Thoracic aorta (tissue), 2 donors: ENCODE data around the gene DZIP1L. TPM values are rescaled to one million over a fixed set of nuclear protein-coding genes. Genes with fewer than 3 reads are reported as not detected.
"Not testable (repeated sequence)": the region's sequence is repeated elsewhere in the genome, so short reads cannot be mapped to it uniquely, and the experiment has no call there.

Source experiments
- ATAC-seq: fragments of 150-250 bp; one replicate; pipeline ENCODE4 v1.8.0; 2017; ENCODE audit warnings: low read depth; ENCODE audit not compliant: insufficient number of reproducible peaks, low FRiP score
- DNase-seq: peaks from one replicate; pipeline ENCODE4 v3.0.0-alpha.2; 2020; ENCODE audit warnings: low spot score
- H3K27ac ChIP-seq, 2 donors: fragments of 200-600 bp; sonication (generic); 1 replicate in 1 of 2; 2 replicates in 1 of 2; pipeline ENCODE4 v1.5.1; 2016; ENCODE audit warnings: mild to moderate bottlenecking in 2 of 2, moderate library complexity in 2 of 2
- H3K27me3 ChIP-seq: fragments of 200-600 bp; sonication (generic); replicated peaks from 2 replicates; pipeline ENCODE4 v1.6.0; 2016; ENCODE audit warnings: mild to moderate bottlenecking; ENCODE audit not compliant: insufficient read depth
- H3K36me3 ChIP-seq: fragments of 200-600 bp; sonication (generic); one replicate; pipeline ENCODE4 v1.5.1; 2016
- H3K4me1 ChIP-seq, 2 donors: fragments of 200-600 bp; sonication (generic); 1 replicate in 1 of 2; 2 replicates in 1 of 2; pipeline versions ENCODE4 v1.5.1 to v1.6.0; 2016; ENCODE audit warnings: low read depth in 2 of 2, mild to moderate bottlenecking in 1 of 2; ENCODE audit not compliant: control insufficient read depth in 1 of 2
- H3K4me3 ChIP-seq: fragments of 200-600 bp; sonication (generic); 2 replicates; pipeline ENCODE4 v1.5.1; 2016; ENCODE audit warnings: mild to moderate bottlenecking
- H3K9me3 ChIP-seq: fragments of 200-600 bp; sonication (generic); 2 replicates; pipeline ENCODE4 v1.5.1; 2016
- total RNA-seq, 2 donors: library from RNA; depleted of rRNA; stranded (reverse); fragments of >200 nt; gene quantifications; one replicate each; pipeline versions ENCODE4 v1.1.0 to v1.2.3, GENCODE V29; 2016
- TF ChIP-seq, protein P1 (sequence below): fragments of 200-600 bp; sonication (generic); IDR thresholded peaks from one replicate; pipeline ENCODE4 v1.5.1; 2019; ENCODE audit warnings: antibody characterized with exemption

Gene DZIP1L
- total RNA-seq, 2 donors from 2014 or later = 61.1 to 110 TPM

DNA sequence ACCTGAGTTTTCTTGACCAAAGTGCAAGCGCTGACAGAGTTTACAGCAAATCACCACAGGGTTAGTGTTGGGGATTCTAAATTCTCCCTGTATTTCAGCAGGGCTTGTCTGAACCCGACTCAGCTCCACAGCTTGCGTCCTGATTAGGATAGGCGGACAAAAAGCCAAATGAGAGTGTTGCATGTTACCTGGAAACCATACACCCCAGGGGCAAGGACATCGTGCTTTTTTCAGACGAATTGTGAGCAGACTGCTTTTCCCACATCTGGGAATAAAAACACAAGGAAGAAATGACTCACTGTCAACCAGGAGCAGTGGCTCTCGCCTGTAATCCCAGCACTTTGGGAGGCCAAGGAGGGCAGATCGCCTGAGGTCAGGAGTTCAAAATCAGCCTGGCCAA is 3.0 kb downstream of the DZIP1L start:
- TF ChIP-seq, protein P1, sequence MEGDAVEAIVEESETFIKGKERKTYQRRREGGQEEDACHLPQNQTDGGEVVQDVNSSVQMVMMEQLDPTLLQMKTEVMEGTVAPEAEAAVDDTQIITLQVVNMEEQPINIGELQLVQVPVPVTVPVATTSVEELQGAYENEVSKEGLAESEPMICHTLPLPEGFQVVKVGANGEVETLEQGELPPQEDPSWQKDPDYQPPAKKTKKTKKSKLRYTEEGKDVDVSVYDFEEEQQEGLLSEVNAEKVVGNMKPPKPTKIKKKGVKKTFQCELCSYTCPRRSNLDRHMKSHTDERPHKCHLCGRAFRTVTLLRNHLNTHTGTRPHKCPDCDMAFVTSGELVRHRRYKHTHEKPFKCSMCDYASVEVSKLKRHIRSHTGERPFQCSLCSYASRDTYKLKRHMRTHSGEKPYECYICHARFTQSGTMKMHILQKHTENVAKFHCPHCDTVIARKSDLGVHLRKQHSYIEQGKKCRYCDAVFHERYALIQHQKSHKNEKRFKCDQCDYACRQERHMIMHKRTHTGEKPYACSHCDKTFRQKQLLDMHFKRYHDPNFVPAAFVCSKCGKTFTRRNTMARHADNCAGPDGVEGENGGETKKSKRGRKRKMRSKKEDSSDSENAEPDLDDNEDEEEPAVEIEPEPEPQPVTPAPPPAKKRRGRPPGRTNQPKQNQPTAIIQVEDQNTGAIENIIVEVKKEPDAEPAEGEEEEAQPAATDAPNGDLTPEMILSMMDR = no peak
- H3K4me3 ChIP-seq = no peak overlapping the region
- ATAC-seq (no peak), DNase-seq (no peak)
- H3K27me3 ChIP-seq = no peaks in the 10 kb centered on the region
- no peak overlapping the region for H3K27ac ChIP-seq
- H3K4me1 ChIP-seq = peaks cover 6 to 33% of the 10 kb centered on the region in 2 donors
- no peaks in the 10 kb centered on the region for H3K9me3 ChIP-seq
- H3K36me3 ChIP-seq = no peaks in the 10 kb centered on the region

DNA sequence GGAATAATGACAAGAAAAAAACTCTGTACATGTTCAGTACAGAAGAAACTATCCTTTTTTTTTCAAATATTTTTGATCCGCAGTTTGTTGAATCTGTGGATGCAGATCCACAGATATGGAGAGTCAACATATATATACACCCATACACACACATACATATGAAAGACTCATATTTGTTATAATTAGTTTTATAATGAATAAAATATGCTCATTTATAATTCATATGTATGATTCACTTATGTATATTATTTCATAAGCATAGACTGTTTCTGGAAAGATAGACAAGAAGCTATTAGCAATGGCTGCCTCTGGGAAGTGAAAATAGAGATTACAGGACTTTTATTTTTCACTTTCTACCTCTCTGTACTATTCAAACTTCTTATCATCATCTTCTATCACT is 9.8 kb downstream of the DZIP1L start:
- H3K36me3 ChIP-seq = peaks cover 23% of the 10 kb centered on the region
- no peaks in the 10 kb centered on the region for H3K4me1 ChIP-seq
- H3K27ac ChIP-seq = no peak overlapping the region
- ATAC-seq (no peak), DNase-seq (no peak)
- TF ChIP-seq, protein P1 = no peak
- no peak overlapping the region for H3K4me3 ChIP-seq
- no peaks in the 10 kb centered on the region for H3K27me3 ChIP-seq
- H3K9me3 ChIP-seq = no peaks in the 10 kb centered on the region

DNA sequence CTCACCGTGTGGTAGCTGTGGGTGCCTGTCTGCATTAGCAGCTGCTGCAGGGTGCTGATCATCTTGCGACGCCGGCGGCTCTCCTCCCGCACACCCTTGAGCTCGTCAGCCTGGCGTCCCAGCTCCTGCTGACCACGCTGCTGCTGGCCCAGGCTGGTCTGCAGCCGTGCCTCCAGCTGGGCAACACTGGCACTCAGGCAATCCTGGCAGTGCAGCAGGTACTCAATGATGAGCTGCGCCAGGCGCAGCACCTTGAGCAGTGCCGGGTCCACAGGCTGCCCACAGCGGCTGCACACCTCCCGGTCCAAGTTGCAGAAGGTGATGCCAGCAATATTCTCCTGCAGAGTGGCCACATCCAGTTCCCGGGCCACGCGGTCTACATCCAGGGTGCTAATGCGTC is 11.9 kb downstream of the DZIP1L start:
- peaks cover 30% of the 10 kb centered on the region for H3K36me3 ChIP-seq

DNA sequence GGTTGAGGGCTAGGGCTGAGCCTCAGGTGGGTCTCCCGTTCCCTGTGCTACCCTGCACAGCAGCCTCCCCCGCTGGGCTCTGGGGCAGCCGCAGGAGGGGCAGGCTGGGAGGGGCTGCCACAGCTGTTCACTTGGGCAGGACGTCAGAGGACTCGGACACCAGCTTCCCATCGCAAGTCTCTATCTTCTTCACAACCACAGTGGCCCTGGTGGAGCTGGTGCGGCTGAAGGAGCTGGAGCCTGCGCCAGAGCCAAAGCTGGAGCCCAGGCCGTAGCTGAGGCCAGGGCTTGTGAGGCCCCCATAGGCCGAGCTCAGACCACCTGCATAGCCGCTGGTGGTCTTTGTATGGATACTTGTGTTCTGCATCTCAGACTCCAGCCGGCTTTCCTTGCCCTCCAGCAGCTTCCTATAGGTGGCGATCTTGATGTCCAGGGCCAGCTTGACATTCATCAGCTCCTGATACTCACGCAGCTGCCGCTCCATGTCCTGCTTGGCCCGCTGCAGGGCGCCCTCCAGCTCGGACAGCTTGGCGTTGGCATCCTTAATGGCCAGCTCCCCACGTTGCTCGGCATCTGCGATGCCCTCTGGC is 14.0 kb downstream of the DZIP1L start:
- H3K36me3 ChIP-seq = peaks cover 30% of the 10 kb centered on the region
- not testable (repeated sequence) for H3K27ac ChIP-seq, DNase-seq, H3K27me3 ChIP-seq, ATAC-seq, H3K4me3 ChIP-seq, H3K4me1 ChIP-seq, H3K9me3 ChIP-seq

More for the DNA sequence above, 11.9 kb downstream of the DZIP1L start:
- DNase-seq (no peak), ATAC-seq (no peak)
- H3K9me3 ChIP-seq = no peaks in the 10 kb centered on the region
- H3K27me3 ChIP-seq = no peaks in the 10 kb centered on the region
- H3K27ac ChIP-seq = no peak overlapping the region
- TF ChIP-seq, protein P1 = no peak
- H3K4me1 ChIP-seq = no peaks in the 10 kb centered on the region
- H3K4me3 ChIP-seq = no peak overlapping the region

DNA sequence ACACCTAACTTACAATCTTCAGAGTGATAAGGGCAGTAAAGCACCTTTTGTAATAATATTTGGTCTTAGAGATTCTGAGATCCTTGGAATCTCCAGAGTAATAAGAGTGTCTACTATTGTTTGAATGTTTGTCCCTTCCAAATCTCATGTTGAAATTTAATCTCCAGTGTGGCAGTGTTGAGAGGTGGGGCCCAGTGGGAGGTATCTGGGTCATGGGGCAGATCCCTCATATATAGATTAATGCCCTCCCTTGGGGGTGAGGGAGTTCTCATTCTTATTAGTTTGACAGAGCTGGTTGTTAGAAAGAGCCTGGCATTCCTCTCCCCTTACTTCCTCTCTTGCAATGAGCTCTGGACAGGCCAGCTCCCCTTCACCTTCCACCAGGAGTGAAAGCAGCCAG is 16.0 kb downstream of the DZIP1L start:
- ATAC-seq = no peak
- DNase-seq = no peak
- peaks cover 35% of the 10 kb centered on the region for H3K36me3 ChIP-seq
- TF ChIP-seq, protein P1 = no peak
- H3K27ac ChIP-seq = no peak overlapping the region
- no peaks in the 10 kb centered on the region for H3K4me1 ChIP-seq
- no peak overlapping the region for H3K4me3 ChIP-seq
- no peaks in the 10 kb centered on the region for H3K9me3 ChIP-seq
- H3K27me3 ChIP-seq = no peaks in the 10 kb centered on the region
